ENCODE results near the gene IFTAP.
"Not testable (repeated sequence)": the region's sequence is repeated elsewhere in the genome, so short reads cannot be mapped to it uniquely, and the experiment has no call there.

IFTAP gene, protein sequence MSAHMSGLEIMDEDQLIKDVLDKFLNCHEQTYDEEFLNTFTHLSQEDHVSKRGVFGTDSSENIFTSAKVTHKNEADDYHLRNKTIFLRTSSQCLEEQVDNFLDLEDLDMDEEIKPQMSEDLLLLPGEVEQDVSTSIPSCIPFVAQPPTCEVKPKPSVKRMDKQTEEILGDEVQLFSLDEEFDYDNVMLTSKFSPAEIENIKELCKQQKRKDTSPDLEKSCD

DNA sequence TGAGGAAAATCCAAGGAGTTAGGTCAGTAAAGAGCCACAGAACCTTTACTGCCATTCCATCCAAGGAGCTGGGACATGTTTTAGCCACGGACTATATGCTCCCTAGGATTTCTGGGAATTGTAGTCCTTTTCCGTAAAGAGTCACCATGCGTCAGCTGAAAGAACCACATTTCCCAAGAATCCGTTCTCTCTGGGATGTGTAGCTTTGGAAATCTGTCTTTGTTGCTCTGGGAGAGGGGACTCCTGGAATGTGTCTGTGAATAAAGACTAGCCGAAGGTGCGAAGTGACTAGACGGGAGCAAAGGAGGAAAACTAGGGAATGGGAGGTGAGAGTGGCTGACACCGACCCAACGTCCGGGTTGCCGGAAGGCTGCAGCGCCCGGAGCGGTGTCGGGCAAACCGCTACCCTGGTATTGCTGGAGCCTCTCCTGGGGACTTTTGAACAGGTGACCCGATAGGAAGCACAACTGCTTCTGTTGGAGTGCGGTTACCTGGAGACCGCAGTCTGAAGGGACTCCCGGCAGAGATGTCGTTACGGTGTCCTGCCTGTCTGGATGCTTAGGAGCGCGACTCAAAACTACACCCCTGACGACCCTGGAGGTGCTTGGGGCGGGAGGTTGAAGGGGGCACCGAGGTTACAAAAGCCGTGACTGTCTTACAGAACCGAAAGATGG lies at the start of gene IFTAP:
Gene IFTAP (plus strand): TSS at position 187 of the 674 bp plus-strand sequence. CDS start 15,602 bp downstream, outside the sequence.
- DNase-seq: peak; percentile 62

DNA sequence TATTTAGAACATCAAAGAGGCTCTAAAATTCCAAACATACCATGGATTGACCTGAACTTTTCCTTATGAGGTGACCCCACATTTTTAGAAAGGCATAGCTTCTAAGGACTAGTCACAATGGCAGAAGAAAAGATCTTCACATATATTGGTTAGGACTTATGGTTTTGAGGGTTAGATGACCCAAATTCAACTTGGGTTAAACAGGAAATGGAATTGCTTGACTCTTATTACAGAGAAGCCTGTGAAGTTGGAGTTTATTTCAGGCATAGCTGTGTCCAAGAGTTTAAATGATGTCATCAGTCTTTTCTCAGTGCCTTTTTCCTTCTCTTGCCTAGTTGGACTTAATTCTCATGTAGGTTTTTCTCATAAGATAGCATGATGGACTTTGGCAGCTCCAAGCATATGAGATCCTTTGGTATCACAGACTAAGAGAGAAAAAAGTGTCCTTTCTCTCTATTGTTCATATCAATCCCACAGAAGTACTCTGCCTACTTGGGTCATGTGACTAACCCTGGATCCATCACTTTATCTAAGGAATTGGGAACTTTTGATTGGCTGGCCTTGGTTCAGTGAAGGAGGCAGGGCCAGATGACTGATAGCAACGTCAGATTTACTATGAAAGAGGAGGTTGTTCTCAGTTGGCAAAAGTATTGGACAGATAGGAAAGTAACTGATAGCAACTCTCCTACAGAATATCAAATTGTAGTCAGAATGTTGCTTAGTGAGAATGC lies 43.8 kb upstream of the IFTAP start:
- DNase-seq: no peak

DNA sequence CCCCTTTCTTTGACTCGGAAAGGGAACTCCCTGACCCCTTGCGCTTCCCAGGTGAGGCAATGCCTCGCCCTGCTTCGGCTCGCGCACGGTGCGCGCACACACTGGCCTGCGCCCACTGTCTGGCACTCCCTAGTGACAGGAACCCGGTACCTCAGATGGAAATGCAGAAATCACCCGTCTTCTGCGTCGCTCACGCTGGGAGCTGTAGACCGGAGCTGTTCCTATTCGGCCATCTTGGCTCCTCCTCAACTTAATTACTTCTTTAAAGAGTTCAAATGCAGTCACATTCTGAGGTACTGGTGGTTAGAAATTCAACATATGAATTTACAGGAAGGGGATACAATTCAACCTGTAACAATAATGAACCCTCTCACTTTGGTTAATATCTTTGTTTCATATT lies 36.9 kb upstream of the IFTAP start:
- not testable (repeated sequence) for DNase-seq

DNA sequence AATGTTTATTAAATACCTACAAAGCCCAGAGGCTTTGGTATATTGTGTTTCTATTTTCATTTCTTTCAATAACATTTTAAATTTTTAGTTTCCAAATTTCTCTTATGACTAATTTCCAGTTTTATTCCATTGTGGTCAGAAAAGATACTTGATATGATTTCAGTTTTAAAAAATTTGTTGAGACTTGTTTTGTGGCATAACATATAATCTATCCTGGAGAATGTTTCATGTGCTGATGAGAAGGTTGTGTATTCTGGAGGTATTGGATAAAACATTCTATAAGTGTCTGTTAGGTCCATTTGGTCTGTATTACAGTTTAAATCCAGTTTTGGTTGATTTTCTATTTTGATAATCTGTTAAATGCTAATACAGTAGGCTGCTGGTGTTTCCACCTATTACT lies 36.3 kb upstream of the IFTAP start:
- DNase-seq: no peak

DNA sequence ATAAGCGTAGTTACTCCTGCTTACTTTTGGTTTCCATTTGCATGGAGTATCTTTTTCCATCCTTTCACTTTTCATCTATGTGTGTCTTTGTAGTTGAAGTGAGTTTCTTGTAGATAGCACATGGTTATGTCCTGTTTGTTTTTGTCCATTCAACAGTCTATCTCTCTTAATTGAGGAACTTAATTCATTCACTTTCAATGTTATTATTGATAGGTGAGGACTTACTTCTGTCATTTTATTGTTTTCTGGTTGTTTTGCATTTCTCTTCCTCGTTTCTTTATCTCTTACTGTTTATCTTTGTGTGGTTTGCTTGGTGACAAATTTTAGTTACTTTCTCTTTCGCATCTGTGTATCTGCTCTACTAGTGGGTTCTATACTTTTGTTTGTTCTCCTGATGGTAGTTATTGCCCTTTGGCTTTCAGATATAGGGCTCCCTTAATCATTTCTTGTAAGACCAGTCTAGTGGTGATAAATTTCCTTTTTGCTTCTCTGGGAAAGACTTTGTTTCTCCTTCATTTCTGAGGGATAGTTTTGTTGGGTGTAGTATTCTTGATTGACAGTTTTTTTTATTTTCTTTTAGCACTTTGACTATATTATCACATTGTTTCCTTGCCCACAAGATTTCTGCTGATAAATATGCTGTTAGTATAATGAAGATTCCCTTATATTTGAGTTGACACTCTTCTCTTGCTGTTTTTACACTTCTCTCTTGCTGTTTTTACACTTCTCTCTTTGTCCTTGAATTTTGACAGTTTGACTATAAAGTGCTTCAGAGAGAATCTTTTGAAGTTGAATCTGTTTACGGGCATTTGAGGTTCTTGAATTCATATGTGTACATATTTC lies 35.5 kb upstream of the IFTAP start:
- no peak for DNase-seq

DNA sequence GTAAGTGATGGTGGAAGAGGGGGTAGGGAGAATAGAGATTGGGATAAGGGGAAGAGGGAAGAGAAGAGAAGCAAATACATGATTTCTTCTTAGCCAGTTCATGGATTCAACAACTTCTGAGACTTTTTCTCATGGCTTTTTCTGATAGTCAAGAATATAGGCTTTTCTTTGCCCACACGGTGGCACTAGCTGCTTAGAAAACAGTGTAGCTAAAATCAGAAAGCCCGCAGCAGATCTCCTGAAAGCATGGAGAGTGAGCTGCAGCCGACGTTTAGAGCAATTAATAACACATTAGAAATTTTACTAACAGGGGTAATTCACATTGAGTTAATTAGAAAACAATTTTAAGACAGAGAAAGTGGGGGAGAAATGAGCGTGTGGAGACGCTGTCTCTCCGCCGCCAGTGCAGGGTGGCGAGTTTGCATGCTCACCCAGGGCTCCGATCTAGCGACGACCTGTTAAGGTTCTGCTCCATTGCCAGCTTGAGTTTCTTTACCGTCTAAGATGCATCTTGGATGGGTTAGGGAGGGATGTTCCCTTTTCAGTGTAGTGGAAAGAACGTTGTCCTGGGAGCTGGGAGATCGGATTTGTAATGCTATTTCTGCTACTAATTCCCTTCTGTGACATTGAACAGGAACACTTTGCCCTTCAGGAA lies 29.8 kb upstream of the IFTAP start:
- DNase-seq: peak; percentile 68

DNA sequence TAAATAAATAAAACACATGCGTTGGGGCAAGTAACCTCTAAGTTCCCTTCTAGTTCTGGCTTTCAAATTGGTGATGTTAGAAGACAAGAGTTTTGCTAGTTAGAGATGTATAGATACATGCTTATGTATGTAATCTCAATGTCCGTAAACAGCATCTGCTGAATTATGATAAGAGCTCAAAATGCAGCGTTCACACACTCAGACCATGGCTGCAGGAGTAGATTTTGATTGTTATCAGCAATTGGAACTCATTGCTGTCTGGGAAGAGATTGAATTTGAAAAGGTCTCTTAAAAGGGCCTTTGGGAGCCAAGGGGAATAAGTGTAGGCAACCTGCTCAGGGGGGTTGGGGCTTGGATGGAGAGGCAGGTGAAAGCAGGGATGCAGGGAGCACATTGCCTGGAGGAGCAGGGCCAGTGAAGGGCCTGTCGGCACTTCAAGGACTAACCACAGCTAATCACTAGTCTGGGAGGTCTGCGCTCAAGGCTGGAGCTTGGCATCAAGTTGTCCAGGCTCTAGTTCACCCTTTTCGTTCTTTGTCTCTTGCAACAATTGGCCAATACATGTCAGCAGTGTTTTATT lies 29.2 kb upstream of the IFTAP start:
- DNase-seq: no peak

DNA sequence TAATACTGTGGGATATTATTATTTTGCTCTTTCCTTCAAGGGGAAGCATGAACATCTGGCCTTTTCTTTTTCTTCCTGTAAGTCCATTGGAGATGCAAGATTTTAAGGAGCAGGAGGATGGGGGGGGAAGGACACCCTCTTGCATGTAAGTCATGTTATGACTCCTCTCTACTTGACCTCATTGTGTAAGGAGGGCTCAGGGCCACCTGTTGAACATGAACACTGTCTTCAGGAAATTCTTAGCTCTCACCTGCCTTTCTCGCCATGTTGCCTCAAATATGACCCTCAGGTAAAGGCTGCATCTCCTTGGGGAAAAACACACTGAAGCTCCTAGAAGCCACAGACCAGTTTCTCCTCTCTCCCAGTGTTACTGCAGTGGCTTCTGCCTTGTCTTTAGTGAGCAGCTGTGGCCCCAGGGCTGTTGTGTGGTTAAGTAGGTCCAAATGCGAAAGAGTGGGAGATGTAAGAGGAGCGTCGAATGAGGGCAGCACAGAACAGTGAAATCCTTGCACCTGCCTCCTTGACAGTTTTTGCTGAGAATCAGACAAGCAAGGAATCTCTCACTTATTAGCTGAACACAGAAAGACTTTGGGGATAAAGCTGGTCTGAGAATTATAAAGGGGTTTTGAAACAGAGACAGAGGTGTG lies 27.8 kb upstream of the IFTAP start:
- DNase-seq: no peak

DNA sequence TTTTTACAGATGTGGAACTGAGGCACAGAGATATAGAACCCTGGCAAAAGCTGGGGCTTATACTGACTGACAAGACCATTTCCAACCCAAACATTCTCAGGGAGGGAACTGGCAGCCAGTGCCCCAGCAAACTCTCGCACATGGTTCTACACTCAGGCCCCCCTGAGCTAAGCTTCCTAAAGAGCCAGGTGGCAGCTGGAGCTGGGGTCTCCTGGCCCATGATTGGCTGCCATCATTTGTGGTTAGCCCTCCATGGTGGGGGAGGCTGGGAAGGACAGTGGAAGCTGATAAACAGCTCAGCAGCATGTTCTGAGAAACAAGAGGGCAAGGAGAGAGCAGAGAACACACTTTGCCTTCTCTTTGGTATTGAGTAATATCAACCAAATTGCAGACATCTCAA lies 26.6 kb upstream of the IFTAP start, which contains the start of gene RAG1:
Gene RAG1 (plus strand): TSS at position 314 of the 400 bp plus-strand sequence. CDS start 5,298 bp downstream, outside the sequence.
- no peak for DNase-seq

DNA sequence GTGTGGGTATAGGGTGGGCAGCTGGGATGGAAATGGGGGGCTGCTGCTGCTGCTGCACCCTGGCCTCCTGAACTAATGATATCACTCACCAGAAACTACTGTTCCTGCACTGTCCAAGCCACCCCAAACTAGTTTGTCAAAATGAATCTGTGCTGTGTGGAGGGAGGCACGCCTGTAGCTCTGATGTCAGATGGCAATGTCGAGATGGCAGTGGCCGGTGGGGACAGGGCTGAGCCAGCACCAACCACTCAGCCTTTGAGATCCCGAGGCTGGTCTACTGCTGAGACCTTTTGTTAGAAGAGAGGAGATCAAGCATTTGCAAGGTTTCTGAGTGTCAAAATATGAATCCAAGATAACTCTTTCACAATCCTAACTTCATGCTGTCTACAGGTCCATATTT lies 25.2 kb upstream of the IFTAP start:
- no peak for DNase-seq

DNA sequence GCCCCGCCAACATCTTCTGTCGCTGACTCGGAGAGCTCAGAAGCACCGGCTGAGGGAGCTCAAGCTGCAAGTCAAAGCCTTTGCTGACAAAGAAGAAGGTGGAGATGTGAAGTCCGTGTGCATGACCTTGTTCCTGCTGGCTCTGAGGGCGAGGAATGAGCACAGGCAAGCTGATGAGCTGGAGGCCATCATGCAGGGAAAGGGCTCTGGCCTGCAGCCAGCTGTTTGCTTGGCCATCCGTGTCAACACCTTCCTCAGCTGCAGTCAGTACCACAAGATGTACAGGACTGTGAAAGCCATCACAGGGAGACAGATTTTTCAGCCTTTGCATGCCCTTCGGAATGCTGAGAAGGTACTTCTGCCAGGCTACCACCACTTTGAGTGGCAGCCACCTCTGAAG lies 19.8 kb upstream of the IFTAP start:
- no peak for DNase-seq

DNA sequence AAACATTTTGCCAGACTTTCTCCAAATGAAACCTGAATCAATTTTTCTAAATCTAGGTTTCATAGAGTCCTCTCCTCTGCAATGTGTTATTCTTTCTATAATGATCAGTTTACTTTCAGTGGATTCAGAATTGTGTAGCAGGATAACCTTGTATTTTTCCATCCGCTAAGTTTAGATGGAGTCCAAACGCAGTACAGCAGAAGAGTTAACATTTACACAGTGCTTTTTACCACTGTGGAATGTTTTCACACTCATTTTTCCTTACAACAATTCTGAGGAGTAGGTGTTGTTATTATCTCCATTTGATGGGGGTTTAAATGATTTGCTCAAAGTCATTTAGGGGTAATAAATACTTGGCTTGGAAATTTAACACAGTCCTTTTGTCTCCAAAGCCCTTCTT lies 16.9 kb upstream of the IFTAP start:
- DNase-seq: no peak

DNA sequence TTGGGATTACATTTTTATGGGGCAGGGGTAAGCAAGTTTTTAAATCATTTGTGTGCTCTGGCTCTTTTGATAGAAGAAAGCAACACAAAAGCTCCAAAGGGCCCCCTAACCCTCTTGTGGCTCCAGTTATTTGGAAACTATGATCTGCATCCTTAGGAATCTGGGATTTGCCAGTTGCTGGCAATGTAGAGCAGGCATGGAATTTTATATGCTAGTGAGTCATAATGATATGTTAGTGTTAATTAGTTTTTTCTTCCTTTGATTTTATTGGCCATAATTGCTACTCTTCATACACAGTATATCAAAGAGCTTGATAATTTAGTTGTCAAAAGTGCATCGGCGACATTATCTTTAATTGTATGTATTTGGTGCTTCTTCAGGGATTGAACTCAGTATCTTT lies 16.4 kb upstream of the IFTAP start:
- DNase-seq: no peak

DNA sequence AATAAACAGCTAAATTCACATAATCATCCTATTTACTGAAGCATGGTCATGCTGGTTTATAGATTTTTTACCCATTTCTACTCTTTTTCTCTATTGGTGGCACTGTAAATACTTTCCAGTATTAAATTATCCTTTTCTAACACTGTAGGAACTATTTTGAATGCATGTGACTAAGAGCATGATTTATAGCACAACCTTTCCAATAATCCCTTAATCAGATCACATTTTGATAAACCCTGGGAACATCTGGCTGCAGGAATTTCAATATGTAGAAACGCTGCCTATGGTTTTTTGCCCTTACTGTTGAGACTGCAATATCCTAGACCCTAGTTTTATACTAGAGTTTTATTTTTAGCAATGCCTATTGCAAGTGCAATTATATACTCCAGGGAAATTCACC lies 15.8 kb upstream of the IFTAP start:
- no peak for DNase-seq

DNA sequence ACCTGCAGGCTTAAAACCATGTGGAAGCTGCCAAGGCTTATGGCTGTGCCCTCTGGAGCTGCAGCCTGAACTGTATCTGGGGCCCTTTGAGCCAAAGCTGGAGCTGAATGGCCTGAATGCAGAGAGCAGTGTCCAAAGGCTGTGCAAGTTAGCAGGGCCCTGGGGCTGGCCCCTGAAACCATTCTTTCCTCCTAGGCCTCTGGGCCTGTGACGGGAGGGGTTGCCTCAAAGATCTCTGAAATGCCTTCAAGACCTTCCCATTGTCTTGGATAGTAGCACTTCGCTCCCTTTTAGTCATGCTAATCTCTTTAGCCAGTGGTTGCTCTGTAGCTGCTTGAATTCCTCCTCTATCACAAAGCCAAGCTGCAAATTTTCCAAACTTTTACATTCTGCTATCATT lies 12.8 kb upstream of the IFTAP start:
- DNase-seq: no peak

DNA sequence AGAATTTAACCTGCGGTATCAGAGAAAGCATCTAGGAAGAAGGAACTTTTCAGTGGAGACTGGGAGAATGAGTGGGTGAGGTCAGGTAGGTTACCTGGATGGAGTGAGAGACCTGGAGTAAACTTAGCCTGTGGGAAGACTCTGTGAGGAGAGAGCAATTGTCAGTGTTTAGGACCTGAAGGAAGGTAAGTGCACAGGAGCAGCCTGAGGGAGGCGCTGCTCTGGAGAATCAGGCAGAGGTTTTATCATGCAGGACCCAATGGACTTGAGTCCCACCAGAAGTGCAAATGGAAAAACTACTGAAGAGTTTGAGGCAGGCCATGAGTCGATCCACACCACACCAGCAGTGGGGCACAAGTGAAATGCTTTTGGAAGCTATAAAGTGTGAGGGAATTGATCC lies 10.6 kb upstream of the IFTAP start:
- DNase-seq: no peak

DNA sequence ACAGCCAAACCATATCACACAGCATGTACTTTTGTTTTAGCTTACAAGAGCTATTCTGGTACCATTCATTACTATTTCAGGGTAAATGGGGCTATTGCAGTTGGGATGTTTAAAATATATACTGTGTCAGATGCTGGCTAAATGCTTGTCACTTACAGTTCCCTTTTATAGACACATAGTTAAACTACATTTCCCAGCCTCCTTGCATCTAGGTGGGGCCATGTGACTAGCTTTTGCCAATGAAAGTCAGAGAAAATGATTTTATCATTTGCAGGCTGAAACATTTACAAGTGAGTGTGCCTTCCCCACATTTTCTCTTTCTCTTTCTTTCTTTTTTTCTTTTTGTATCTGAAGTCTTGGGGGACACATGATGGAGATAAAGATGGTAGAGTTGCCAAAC lies 7.8 kb upstream of the IFTAP start:
- DNase-seq: no peak

DNA sequence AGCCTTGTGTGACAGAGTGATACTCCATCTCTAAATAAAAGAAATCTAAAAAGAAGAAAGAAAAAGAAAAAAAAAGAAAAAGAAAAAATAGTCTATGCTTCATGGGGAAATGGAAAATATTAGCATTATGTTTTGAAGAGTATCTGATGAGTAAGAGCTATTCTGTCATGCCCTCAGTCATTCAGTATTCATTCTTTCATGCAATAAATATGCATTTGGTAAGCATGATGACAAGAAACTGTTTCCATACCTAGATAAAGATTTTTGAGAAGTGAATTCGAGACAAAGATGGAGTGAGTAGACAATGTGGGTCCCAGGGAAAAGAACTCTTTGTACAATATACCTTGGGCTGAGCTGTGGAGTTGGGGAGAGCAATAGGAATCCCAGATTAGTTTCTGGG lies 6.2 kb upstream of the IFTAP start:
- no peak for DNase-seq

DNA sequence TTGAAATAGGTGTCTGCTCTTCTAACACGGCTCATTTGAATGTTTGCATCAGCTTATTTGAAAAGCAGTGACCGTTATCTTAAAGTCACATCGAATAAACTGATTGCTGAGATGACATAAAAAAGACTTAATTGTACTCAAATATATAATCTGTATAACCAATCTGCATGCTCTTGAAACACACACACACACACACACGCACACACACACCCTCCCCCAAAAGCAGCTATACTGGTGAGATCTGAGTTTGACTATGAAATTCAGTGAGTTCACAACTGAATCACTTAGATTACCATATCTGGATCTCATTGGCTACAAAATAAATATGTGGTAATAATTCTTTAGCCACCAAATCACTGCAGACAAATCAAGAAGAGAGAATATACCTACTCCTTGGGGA lies 3.8 kb upstream of the IFTAP start:
- no peak for DNase-seq

DNA sequence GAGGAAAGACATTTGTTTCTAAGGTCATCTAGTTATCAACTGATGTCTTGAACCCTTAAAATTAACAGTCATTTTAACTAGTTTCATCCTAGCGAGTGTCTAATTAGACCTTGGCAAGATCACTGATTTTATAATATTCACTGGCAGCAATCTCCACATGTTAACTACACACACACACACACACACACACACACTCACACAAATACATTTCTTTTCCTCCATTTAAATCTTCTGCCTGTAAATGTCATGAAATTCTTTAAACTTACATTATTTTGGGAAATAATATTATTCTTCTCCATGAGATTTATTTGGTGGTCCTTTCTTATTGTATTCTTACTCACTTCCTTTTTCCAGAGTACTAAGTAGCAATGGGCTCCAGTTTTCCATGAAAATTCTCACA lies 2.9 kb upstream of the IFTAP start:
- DNase-seq: no peak

DNA sequence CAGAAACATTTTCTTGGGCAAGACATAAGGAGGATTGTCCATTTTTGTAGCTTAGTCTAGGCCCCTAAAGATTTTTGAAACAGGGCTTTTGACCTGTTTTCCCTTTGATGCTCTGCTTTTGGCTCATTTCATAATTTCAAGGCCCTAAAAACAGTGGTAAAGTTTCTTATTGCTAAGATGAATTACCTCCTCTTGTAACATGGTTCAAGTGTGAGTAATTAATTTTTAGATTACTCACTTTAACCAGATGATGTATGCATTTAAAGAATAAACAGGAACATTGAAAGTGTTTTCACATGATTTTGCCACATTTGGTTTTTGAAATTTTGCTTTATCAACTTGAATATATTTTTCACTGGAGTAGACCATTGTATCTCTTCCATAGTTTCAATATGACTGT lies 2.6 kb downstream of the IFTAP start:
- DNase-seq: no peak

DNA sequence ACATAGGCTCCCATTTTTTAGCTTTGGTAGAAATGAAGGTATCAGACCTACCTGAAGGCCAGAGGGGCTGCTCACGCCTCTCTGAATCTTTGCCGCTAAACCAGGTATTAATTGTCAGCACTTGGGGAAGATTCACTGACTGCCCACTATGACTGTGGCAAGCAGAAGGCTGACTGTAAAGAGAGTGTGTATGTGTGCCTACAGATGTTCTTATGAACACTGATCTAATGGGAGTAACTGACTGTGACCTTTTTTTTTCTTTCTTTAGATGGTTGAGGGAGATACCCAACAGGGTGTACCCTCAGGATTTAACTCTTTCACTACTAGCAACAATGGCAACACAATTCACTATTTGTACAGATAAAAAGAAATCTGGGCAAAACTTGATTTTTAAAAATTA lies 3.7 kb downstream of the IFTAP start, which contains the start of gene RAG2:
Gene RAG2 (minus strand): TSS at position 186 of the 400 bp plus-strand sequence. CDS start 4,068 bp downstream, outside the sequence.
- DNase-seq: no peak

Measured in activated effector memory CD4-positive, alpha-beta T cell treated with anti-CD3 and anti-CD28 coated beads, Interleukin-2, amount 50 U/mL, for 16 hours (primary cell).